ENCODE data around the gene MLLT10. TPM values are rescaled to one million over a fixed set of nuclear protein-coding genes. Genes with fewer than 3 reads are reported as not detected.

MLLT10 gene
- total and polyA plus RNA-seq, 2 of the 8 experiments (the other 6 are each of a cell fraction or from before 2014, with no cell fraction given), result 53.1 to 62.1 TPM

GRCh38 chr10:21756707-21757106 lies 222.7 kb downstream of the MLLT10 start:
- CTCF ChIA-PET (ENCODE audit: partially characterized antibody), result interaction anchor here (2.0 kb wide), 1 partner anchor 247 kb away, joined by 5 read pairs; no protein-coding TSS in a partner anchor
- no peak for TF ChIP-seq E2F6 (IDR thresholded peaks at IDR 0.05)
- no peak for TF ChIP-seq EGR1 (IDR thresholded peaks at IDR 0.05; ENCODE audit: borderline replicate concordance, low read depth, low read length)
- TF ChIP-seq BCL11A (IDR thresholded peaks at IDR 0.05; ENCODE audit: low read depth in 2 of 2, low read length in 2 of 2), result no peak
- no peak for TF ChIP-seq CHD2 (IDR thresholded peaks at IDR 0.05; ENCODE audit: low read length)
- TF ChIP-seq YY1 (IDR thresholded peaks at IDR 0.05; ENCODE audit: low read depth, low read length), result no peak
- TF ChIP-seq TAF1 (IDR thresholded peaks at IDR 0.05; ENCODE audit: low read depth, low read length), result no peak
- TF ChIP-seq CHD1 (IDR thresholded peaks at IDR 0.05; ENCODE audit: low read depth, low read length), result no peak
- TF ChIP-seq SAP30 (IDR thresholded peaks at IDR 0.05; ENCODE audit: insufficient read depth, insufficient replicate concordance, low read length), result no peak
- no peak for TF ChIP-seq CTCF (IDR thresholded peaks at IDR 0.05; ENCODE audit: control extremely low read depth in 1 of 3, insufficient read depth in 1 of 3, low read depth in 1 of 3, low read length in 3 of 3)
- TF ChIP-seq ATF3 (IDR thresholded peaks at IDR 0.05; ENCODE audit: insufficient read depth, low read depth, low read length), result no peak

More at GRCh38 chr10:21756707-21757106, 222.7 kb downstream of the MLLT10 start:
- H3K56ac ChIP-seq (replicated peaks; ENCODE audit: insufficient read length, low read depth, low read length), result no peak overlapping the region
- H2BK5ac ChIP-seq (ENCODE audit: low read depth, low read length), result peak overlapping the region; percentile 76; the same call in 1 of the 2 replicates
- FAIRE-seq (no peak), DNase-seq (ENCODE audit: low read depth in 1 of 2, low spot score in 2 of 2) (no peak)
- no peak overlapping the region for H2BK15ac ChIP-seq (ENCODE audit: low read length)
- H3K79me2 ChIP-seq (ENCODE audit: control insufficient read depth in 1 of 2, insufficient read depth in 2 of 2, low read length in 2 of 2), result no peaks in the 10 kb centered on the region
- H4K20me1 ChIP-seq (replicated peaks in 1 of 2; ENCODE audit: control insufficient read depth in 1 of 2, insufficient read depth in 2 of 2, low read length in 2 of 2), result no peaks in the 10 kb centered on the region
- H3K23ac ChIP-seq (ENCODE audit: insufficient read length), result no peak overlapping the region
- peaks cover 11 to 38% (median 28%) of the 10 kb centered on the region in 4 experiments for H3K4me1 ChIP-seq (replicated peaks in 1 of 4; ENCODE audit: control insufficient read depth in 3 of 4, insufficient read depth in 4 of 4, low read length in 3 of 4)
- H2AFZ ChIP-seq (ENCODE audit: low read length), result no peak overlapping the region
- H2BK12ac ChIP-seq (ENCODE audit: low read depth, low read length), result 0 out of 2 replicates have a peak overlapping the region, but pooled peaks have one; percentile 56
- no peaks in the 10 kb centered on the region for H3K36me3 ChIP-seq (ENCODE audit: control insufficient read depth in 2 of 4, insufficient read depth in 4 of 4, low read length in 3 of 4)
- no peak overlapping the region for H3K4ac ChIP-seq (replicated peaks; ENCODE audit: insufficient read length, low read depth, low read length)
- no peak overlapping the region for H4K5ac ChIP-seq (ENCODE audit: insufficient read length, low read depth, low read length)
- no peaks in the 10 kb centered on the region for H3K27me3 ChIP-seq (replicated peaks in 1 of 4; ENCODE audit: control insufficient read depth in 3 of 4, extremely low read depth in 1 of 4, insufficient read depth in 3 of 4, low read length in 3 of 4)
- H3K4me2 ChIP-seq (ENCODE audit: insufficient read depth in 1 of 2, low read depth in 2 of 2, low read length in 2 of 2), result no peak overlapping the region
- H3K79me1 ChIP-seq (ENCODE audit: low read depth, low read length), result no peaks in the 10 kb centered on the region
- no peak overlapping the region for H3K18ac ChIP-seq (ENCODE audit: extremely low read depth, low read length)
- H3K14ac ChIP-seq (ENCODE audit: insufficient read length), result no peak overlapping the region
- no peaks in the 10 kb centered on the region for H3K23me2 ChIP-seq (ENCODE audit: low read depth, low read length)
- H2BK120ac ChIP-seq (replicated peaks; ENCODE audit: low read depth, low read length), result no peak overlapping the region
- no peaks in the 10 kb centered on the region for H3K9me3 ChIP-seq (ENCODE audit: insufficient read depth in 2 of 2, low read depth in 1 of 2, low read length in 1 of 2)
- no peak overlapping the region; the same call in 1 of the 2 replicates for H4K8ac ChIP-seq (ENCODE audit: extremely low read depth, insufficient read depth, low read length)
- 0 out of 2 replicates have a peak overlapping the region, but pooled peaks have one; percentile 17 for H2AK5ac ChIP-seq (ENCODE audit: low read depth, low read length)
- POLR2A ChIA-PET (ENCODE audit: partially characterized antibody), result interaction anchor here (0.7 to 0.9 kb wide), 2 partner anchors 216 to 248 kb away, joined by 3 read pairs; no protein-coding TSS in a partner anchor
- peak overlapping the region; percentile 43 for H2BK20ac ChIP-seq (ENCODE audit: low read length)
- WGBS, 2 experiments (ENCODE audit: extremely low coverage in 1 of 2, insufficient coverage in 1 of 2, insufficient read length in 1 of 2, insufficient replicate concordance in 2 of 2, low coverage in 1 of 2, low lambda C conversion rate in 2 of 2, missing lambda C conversion rate in 1 of 2), result 79% methylated on average over 12 of the region's 12 CpGs; no CpG with 5 or more reads in 1 of the 2 experiments
- H4K91ac ChIP-seq (replicated peaks; ENCODE audit: insufficient read length, low read length), result peak overlapping the region; percentile 41
- no peak overlapping the region for H3K9ac ChIP-seq (replicated peaks in 1 of 4; ENCODE audit: extremely low read depth in 1 of 4, low read depth in 3 of 4, low read length in 3 of 4)
- H3K27ac ChIP-seq (ENCODE audit: low read depth, low read length), result no peak overlapping the region
- H3K4me3 ChIP-seq (ENCODE audit: extremely low read depth in 1 of 4, insufficient read depth in 2 of 4, low read depth in 3 of 4, low read length in 4 of 4), result no peak overlapping the region
